GM18858 (cell line): ENCODE measurements around the gene PARD3.
"Not testable (repeated sequence)": the region's sequence is repeated elsewhere in the genome, so short reads cannot be mapped to it uniquely, and the experiment has no call there.

Experiments
- ATAC-seq: cut with Tn5 transposase; IDR thresholded peaks from one replicate; pipeline ENCODE4 v1.9.1; 2021; ENCODE audit not compliant: unreplicated experiment

Gene PARD3

GRCh38 chr10:34768261-34768971 lies 46.7 kb downstream of the PARD3 start:
- ATAC-seq = no peak

- no peak for ATAC-seq
These were observed 48.1 kb downstream of the PARD3 start for GRCh38 chr10:34766811-34767494.

- no peak for ATAC-seq
These were observed 48.9 kb downstream of the PARD3 start for GRCh38 chr10:34766266-34766600.

GRCh38 chr10:34764472-34764946 lies 50.6 kb downstream of the PARD3 start:
- ATAC-seq = no peak

GRCh38 chr10:34762603-34763299 lies 52.3 kb downstream of the PARD3 start:
- ATAC-seq = no peak

GRCh38 chr10:34762156-34762555 lies 52.9 kb downstream of the PARD3 start:
- no peak for ATAC-seq

GRCh38 chr10:34761453-34761852 lies 53.6 kb downstream of the PARD3 start:
- ATAC-seq = no peak

GRCh38 chr10:34760606-34761005 lies 54.5 kb downstream of the PARD3 start:
- no peak for ATAC-seq

GRCh38 chr10:34759837-34760215 lies 55.3 kb downstream of the PARD3 start:
- no peak for ATAC-seq

- no peak for ATAC-seq
These were observed 55.8 kb downstream of the PARD3 start for GRCh38 chr10:34759161-34759836.

- no peak for ATAC-seq
These were observed 56.6 kb downstream of the PARD3 start for GRCh38 chr10:34758447-34758996.

GRCh38 chr10:34757933-34758332 lies 57.2 kb downstream of the PARD3 start:
- no peak for ATAC-seq

GRCh38 chr10:34757181-34757580 lies 57.9 kb downstream of the PARD3 start:
- ATAC-seq = not testable (repeated sequence)

- ATAC-seq = no peak
These were observed 58.5 kb downstream of the PARD3 start for GRCh38 chr10:34756584-34756983.

- no peak for ATAC-seq
These were observed 61.9 kb downstream of the PARD3 start for GRCh38 chr10:34753014-34753757.

GRCh38 chr10:34751272-34751671 lies 63.8 kb downstream of the PARD3 start:
- ATAC-seq = no peak

- ATAC-seq = not testable (repeated sequence)
These were observed 64.3 kb downstream of the PARD3 start for GRCh38 chr10:34750795-34751194.

GRCh38 chr10:34748767-34749166 lies 66.3 kb downstream of the PARD3 start:
- no peak for ATAC-seq

GRCh38 chr10:34748357-34748756 lies 66.7 kb downstream of the PARD3 start:
- no peak for ATAC-seq

GRCh38 chr10:34746094-34746493 lies 69.0 kb downstream of the PARD3 start:
- no peak for ATAC-seq
